ENCODE results near the gene ETFB. TPM values are rescaled to one million over a fixed set of nuclear protein-coding genes. Genes with fewer than 3 reads are reported as not detected.

ETFB gene
- total RNA-seq, 1 experiment from 2014 or later, result 140 TPM

DNA sequence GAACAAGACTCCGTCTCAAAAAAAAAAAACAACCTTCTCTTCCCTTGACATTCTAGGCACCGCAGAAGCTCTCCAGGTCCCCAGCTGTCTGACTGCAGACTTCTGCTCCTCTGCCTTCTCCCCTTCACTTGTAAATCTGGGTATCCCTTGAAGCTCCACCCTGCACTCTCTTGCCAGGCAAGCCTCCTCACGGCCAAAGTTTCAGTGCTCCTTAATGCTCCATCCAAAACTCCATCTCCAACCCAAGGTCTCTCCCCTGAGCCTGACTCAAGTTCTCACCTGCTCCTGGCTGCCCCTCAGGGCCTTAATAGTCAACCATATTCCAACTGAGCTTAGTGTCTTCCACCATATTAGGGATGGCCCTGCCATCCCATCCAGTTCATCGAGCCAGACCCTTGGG is 4.0 kb upstream of the ETFB start (continued):
- TF ChIP-seq ZNF274 (IDR thresholded peaks at IDR 0.05; ENCODE audit: low read depth, low read length) (no peak), RAD21 (IDR thresholded peaks at IDR 0.05; ENCODE audit: low read depth) (no peak), SIN3A (IDR thresholded peaks at IDR 0.05; ENCODE audit: low read depth) (no peak)

DNA sequence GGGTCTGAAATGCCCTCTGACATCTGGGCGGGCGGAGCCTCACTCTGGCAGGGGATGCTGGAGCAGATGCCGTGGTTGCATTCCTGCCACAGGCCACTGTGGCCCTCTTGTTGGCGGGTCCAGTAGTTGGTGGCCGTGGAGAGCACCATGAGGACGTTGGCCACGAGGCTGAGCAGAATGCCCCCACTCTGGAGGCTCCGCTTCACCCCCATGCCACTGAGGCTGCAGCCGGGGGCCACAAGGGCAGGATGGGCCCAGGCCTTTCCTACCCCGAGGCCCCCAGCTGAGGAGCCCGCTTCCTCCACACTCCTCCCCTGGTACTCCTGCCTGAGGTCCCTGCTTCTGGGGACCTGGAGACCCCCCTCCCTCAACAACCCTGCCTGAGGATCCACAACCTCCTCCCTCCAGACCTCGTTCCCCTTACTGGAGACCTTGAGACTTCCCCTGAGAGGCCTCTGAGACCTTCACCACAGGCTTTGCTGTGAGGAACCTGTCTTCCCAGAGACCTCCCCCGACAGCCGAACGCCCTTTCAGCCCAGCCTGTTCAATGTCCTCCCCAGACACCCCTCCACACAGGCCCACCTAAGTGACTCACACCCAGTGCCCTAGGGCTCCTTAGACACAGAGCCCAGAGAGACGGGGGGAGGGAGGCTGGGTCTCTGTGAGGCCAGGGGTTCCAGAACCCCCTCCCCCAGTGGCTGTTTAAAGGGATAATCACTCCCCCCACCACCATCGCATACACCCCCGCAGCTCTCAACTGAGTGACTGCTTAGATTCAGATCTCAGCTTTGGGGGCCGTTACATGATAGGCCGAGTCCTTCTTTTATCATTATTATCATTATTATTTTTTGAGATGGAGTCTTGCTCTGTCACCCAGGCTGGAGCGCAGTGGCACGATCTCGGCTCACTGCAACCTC is 2.4 kb upstream of the ETFB start, which contains the start of gene CLDND2:
TSS of gene CLDND2 (minus strand) at position 638 of the 917 bp plus-strand sequence. CDS start at position 212, 426 bp downstream.
- intact Hi-C loops (cut with micrococcal nuclease), result no loop called here
- BruUV-seq (replicated peaks), result no TSS peak
- RAD21 ChIA-PET (ENCODE audit: low non-redundant PET in 1 of 2, low total read pairs in 2 of 2, uncharacterized antibody in 2 of 2, unreplicated experiment in 2 of 2), result no interaction called here
- CTCF ChIA-PET, result interaction anchor here (0.7 to 1.1 kb wide), 3 partner anchors 10 to 29 kb away, joined by 3 to 12 read pairs (median 3); no protein-coding TSS in a partner anchor
- peaks cover 28% of the 10 kb centered on the region for H3K79me2 ChIP-seq (ENCODE audit: insufficient read depth, low read length)
- ATAC-seq (no peak), DNase-seq (ENCODE audit: low read depth, low spot score) (no peak)
- TF ChIP-seq YY1 (IDR thresholded peaks at IDR 0.05; ENCODE audit: extremely low read depth, insufficient replicate concordance, low read depth, low read length) (no peak), ZFX (IDR thresholded peaks at IDR 0.05) (peak; percentile 38; the same call in 1 of the 2 replicates)
- H3K4me1 ChIP-seq (ENCODE audit: control insufficient read depth in 1 of 2, insufficient read depth in 2 of 2, low read length in 2 of 2), result peaks cover 19 to 35% of the 10 kb centered on the region in 2 experiments
- POLR2A ChIA-PET, result interaction anchor here (1.1 to 1.5 kb wide), 3 partner anchors 9 to 29 kb away, joined by 4 to 12 read pairs (median 7); no protein-coding TSS in a partner anchor
- H3K36me3 ChIP-seq (ENCODE audit: control insufficient read depth in 1 of 2, insufficient read depth in 2 of 2, low read length in 2 of 2), result no peaks in the 10 kb centered on the region
- H3K9me3 ChIP-seq (ENCODE audit: control insufficient read depth in 1 of 2, insufficient read depth in 1 of 2, low read depth in 1 of 2, low read length in 2 of 2), result no peaks in the 10 kb centered on the region
- H3K27me3 ChIP-seq (ENCODE audit: insufficient read depth, low read length), result no peaks in the 10 kb centered on the region
- H3K27ac ChIP-seq (ENCODE audit: low read depth, low read length), result peak within 1 kb of the TSS; percentile 83
- peak within 1 kb of the TSS; percentile 67 for H2AFZ ChIP-seq (ENCODE audit: low read depth, low read length, poor library complexity, severe bottlenecking)
- peak within 1 kb of the TSS; percentile 88 for H3K4me2 ChIP-seq (ENCODE audit: low read length)
- H4K20me1 ChIP-seq (ENCODE audit: insufficient read depth), result no peaks in the 10 kb centered on the region
- H3K9ac ChIP-seq (ENCODE audit: low read length), result peak within 1 kb of the TSS; percentile 96
- H3K4me3 ChIP-seq (replicated peaks in 1 of 2; ENCODE audit: low read depth in 1 of 2, low read length in 2 of 2), result peak within 1 kb of the TSS; percentile 78 to 94
- H3K9me2 ChIP-seq (ENCODE audit: insufficient read depth), result no peaks in the 10 kb centered on the region

Measured in HCT116 (cell line).